C4-2B (cell line): ENCODE data around the gene SHROOM3.
"Not testable (repeated sequence)": the region's sequence is repeated elsewhere in the genome, so short reads cannot be mapped to it uniquely, and the experiment has no call there.

Source experiments
- H3K27ac ChIP-seq: fragments of 450-650 bp; 2 replicates; pipeline ENCODE4 v1.5.1; 2017
- CTCF ChIP-seq: fragments of 450-650 bp; conservative IDR thresholded peaks from 2 replicates; pipeline ENCODE4 v1.5.1; 2017; ENCODE audit warnings: mild to moderate bottlenecking
- ZFX ChIP-seq: fragments of 450-650 bp; IDR thresholded peaks from 2 replicates; pipeline ENCODE4 v1.6.1; 2017

SHROOM3 gene

GRCh38 chr4:76606645-76607265 is 171.7 kb downstream of the SHROOM3 start:
- no peak overlapping the region; the same call in 1 of the 2 replicates for H3K27ac ChIP-seq
- no peak for TF ChIP-seq CTCF
- no peak for TF ChIP-seq ZFX

- no peak overlapping the region for H3K27ac ChIP-seq
Measured at GRCh38 chr4:76607266-76607799, 172.3 kb downstream of the SHROOM3 start.

GRCh38 chr4:76607846-76608245 is 172.8 kb downstream of the SHROOM3 start:
- no peak overlapping the region for H3K27ac ChIP-seq

More at GRCh38 chr4:76607266-76607799, 172.3 kb downstream of the SHROOM3 start:
- no peak for TF ChIP-seq ZFX
- TF ChIP-seq CTCF = no peak

GRCh38 chr4:76608549-76608948 is 173.5 kb downstream of the SHROOM3 start:
- H3K27ac ChIP-seq = not testable (repeated sequence)

More at GRCh38 chr4:76607846-76608245, 172.8 kb downstream of the SHROOM3 start:
- TF ChIP-seq CTCF (no peak), ZFX (no peak)

GRCh38 chr4:76610751-76611547 is 175.9 kb downstream of the SHROOM3 start:
- H3K27ac ChIP-seq = peak overlapping the region; percentile 74
- no peak for TF ChIP-seq ZFX
- no peak for TF ChIP-seq CTCF

GRCh38 chr4:76611616-76612207 is 176.7 kb downstream of the SHROOM3 start:
- peak overlapping the region; percentile 74 for H3K27ac ChIP-seq
- TF ChIP-seq ZFX (no peak), CTCF (no peak)

GRCh38 chr4:76614589-76614988 is 179.6 kb downstream of the SHROOM3 start:
- no peak overlapping the region for H3K27ac ChIP-seq
- TF ChIP-seq CTCF (no peak), ZFX (no peak)
